ENCODE results near the gene HECW1. TPM values are rescaled to one million over a fixed set of nuclear protein-coding genes. Genes with fewer than 3 reads are reported as not detected.
A peak's percentile ranks its signal among the peaks of the same experiment; 100 is the strongest.

The HECW1 gene
- total RNA-seq, 8 experiments from 2014 or later = 0.09 to 16.7 (median 10.6) TPM

DNA sequence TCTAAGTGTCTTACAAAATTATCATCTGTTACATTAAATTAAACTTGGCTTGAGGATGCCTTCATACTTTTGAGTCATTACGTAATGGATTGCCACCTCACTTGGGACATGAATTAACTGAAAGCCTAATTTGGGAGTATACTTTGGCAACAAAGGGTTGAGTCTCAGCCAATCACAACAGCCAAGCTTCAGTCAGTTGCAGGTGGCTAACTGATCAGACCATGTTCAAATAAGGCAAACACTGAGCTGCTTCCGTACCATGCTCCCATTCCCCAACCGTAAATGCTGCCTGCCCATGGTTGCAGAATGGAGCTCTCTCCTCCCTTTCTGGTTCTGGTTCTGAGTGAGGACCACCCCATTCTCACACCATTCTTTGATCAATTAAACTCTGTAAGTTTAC lies 377.6 kb downstream of the HECW1 start:
- WGBS, 10 experiments = 65 to 100% (median 94%) methylated on average over 1 to 3 of the region's 3 CpGs; no CpG with 5 or more reads in 1 of the 10 experiments
- H3K4me1 ChIP-seq (replicated peaks in 1 of 2) = no peaks in the 10 kb centered on the region
- H3K4me3 ChIP-seq = no peak overlapping the region
- ATAC-seq (replicated peaks in 6 of 8) = no peak
- H3K27ac ChIP-seq = no peak overlapping the region
- in situ Hi-C loops (cut with MboI; ENCODE audit: low pct_unique_long_range_greater_than_20kb in 2 of 9, low sequenced_read_pairs in 9 of 9, unreplicated experiment in 9 of 9) = no loop called here

DNA sequence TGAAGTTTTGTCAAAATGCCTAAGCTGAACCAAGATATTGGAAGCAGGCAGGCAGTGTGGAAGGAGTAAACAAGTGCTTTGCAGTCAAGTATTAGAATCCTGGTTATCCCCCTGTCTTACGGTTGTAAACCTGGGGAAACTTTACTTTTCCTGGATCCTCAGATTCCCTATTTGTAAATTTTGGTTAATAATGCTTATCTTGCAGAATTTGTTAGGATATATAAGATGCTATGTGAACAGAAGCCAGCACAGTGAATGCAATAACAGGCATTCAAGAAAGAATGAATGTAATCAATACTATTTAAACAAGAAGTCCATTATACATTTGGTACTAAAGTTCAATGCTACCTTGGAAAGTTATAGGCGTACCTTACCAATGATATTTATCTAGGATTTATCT lies 378.7 kb downstream of the HECW1 start:
- in situ Hi-C loops (cut with MboI; ENCODE audit: low pct_unique_long_range_greater_than_20kb in 2 of 9, low sequenced_read_pairs in 9 of 9, unreplicated experiment in 9 of 9) = no loop called here
- no peaks in the 10 kb centered on the region for H3K4me1 ChIP-seq (replicated peaks in 1 of 2)
- no peak for ATAC-seq (replicated peaks in 6 of 8)
- H3K27ac ChIP-seq = no peak overlapping the region
- 52 to 94% (median 80%) methylated on average over 1 to 2 of the region's 2 CpGs; no CpG with 5 or more reads in 2 of the 10 experiments for WGBS, 10 experiments
- no peak overlapping the region for H3K4me3 ChIP-seq

DNA sequence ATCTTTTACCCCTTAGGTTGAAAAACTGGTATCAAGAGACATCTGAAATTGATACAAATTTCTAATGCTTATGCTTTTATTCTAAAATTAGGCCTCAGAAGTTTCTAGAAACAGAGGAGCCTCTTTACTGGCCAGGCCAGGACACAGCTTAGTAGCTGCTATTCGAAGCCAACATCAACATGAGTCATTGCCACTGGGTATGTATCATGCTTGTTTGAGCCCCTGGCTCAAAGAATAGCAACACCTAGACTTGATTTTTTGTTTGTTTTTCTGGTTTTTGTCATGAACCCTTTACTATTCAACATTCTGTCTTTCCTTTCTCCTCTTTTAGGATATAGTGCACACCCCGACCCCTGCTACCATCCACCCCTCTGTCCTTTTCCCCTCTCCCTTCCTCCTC lies 379.5 kb downstream of the HECW1 start:
- no peak for ATAC-seq (replicated peaks in 6 of 8)
- WGBS, 10 experiments = 0 to 100% (median 50%) methylated on average over 1 to 2 of the region's 2 CpGs; no CpG with 5 or more reads in 4 of the 10 experiments
- in situ Hi-C loops (cut with MboI; ENCODE audit: low pct_unique_long_range_greater_than_20kb in 2 of 9, low sequenced_read_pairs in 9 of 9, unreplicated experiment in 9 of 9) = no loop called here
- H3K27ac ChIP-seq = no peak overlapping the region
- no peaks in the 10 kb centered on the region for H3K4me1 ChIP-seq (replicated peaks in 1 of 2)
- no peak overlapping the region for H3K4me3 ChIP-seq

DNA sequence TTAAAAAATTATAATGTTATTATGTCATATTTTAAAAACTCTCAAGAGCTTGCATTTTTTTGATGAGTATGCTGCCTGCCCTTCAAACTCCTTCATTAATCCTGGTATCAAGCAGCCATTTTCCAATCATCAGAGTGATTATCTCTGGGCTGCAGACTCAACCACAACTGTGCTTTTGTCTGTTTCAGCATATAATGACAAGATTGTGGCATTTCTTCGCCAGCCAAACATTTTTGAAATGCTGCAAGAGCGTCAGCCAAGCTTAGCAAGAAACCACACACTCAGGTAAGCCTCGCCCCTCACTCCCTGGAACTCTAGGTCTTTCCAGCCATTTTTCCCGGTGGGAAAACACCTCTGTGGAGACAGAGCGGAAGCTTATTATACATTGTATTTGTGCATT lies 380.4 kb downstream of the HECW1 start:
- no peak overlapping the region for H3K27ac ChIP-seq
- in situ Hi-C loops (cut with MboI; ENCODE audit: low pct_unique_long_range_greater_than_20kb in 2 of 9, low sequenced_read_pairs in 9 of 9, unreplicated experiment in 9 of 9) = no loop called here
- no peaks in the 10 kb centered on the region for H3K4me1 ChIP-seq (replicated peaks in 1 of 2)
- WGBS, 10 experiments = 48 to 92% (median 81%) methylated on average over 1 to 5 of the region's 5 CpGs; no CpG with 5 or more reads in 2 of the 10 experiments
- ATAC-seq (replicated peaks in 6 of 8) = no peak
- no peak overlapping the region for H3K4me3 ChIP-seq

DNA sequence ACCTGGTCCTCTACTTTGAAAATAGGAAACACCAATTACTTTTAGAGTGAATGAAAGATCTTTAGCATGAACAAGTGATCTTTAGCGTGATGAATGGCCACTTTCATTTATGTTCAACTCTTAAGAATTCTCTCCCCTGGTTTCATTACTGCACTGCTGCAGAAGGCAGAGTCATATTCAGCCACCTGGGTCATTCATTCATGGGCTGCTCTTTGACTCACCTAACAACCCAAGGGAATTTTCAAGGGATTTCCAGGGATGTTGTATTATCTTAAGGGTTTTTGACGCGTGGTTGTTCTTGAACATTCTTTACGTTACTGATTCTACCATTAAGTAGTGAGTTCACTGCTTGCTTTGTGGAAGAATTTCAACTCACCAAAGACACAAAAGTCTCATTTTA lies 383.1 kb downstream of the HECW1 start:
- in situ Hi-C loops (cut with MboI; ENCODE audit: low pct_unique_long_range_greater_than_20kb in 2 of 9, low sequenced_read_pairs in 9 of 9, unreplicated experiment in 9 of 9) = no loop called here
- no peak for ATAC-seq (replicated peaks in 6 of 8)
- WGBS, 10 experiments = 60 to 87% (median 76%) methylated on average over 1 to 4 of the region's 4 CpGs; no CpG with 5 or more reads in 1 of the 10 experiments
- Histone ChIP-seq H3K4me3 (no peak overlapping the region), H3K27ac (no peak overlapping the region), H3K4me1 (replicated peaks in 1 of 2) (no peaks in the 10 kb centered on the region)

DNA sequence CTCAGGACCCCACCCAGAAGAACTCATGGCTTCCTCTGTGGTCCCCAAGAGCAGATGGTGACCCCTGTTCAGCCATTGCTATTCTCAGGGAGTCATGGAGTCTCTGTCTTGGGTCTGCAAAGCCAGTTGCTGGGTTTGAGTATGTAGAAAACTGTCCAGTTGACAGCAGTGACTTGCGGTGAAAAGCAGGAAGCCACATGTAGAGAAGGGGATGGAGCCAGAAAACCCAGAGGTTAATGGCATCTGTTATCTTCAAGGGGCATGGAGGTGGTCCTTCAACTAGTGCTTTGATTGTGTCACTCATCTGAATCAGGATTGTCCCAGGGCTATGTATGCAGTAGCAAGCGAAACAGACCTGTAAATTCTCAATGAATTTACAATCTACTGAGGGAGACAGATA lies 384.1 kb downstream of the HECW1 start:
- no peak overlapping the region for H3K27ac ChIP-seq
- ATAC-seq (replicated peaks in 6 of 8) = no peak
- in situ Hi-C loops (cut with MboI; ENCODE audit: low pct_unique_long_range_greater_than_20kb in 2 of 9, low sequenced_read_pairs in 9 of 9, unreplicated experiment in 9 of 9) = no loop called here
- H3K4me3 ChIP-seq = no peak overlapping the region
- 20 to 94% (median 90%) methylated on average over 1 to 2 of the region's 2 CpGs; no CpG with 5 or more reads in 3 of the 10 experiments for WGBS, 10 experiments
- no peaks in the 10 kb centered on the region for H3K4me1 ChIP-seq (replicated peaks in 1 of 2)

DNA sequence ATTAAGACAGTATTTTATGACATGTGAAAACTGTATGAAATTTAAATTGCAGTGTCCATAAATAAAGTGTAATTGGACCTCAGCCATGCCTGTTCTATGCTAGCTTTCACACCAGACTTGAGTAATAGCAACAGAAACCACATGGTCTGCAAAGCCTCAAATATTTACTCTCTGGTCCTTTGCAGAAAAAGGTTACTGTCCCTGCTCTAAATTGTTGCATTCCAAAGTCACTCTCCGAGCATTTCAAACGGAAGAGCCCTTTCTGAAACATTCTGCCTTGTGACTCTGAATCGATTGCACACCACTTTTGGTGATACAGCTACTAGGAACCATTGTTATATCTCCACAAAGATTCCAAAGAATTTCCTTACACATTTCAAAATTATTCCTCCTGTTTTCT lies 389.4 kb downstream of the HECW1 start:
- H3K4me1 ChIP-seq (replicated peaks in 1 of 2) = no peaks in the 10 kb centered on the region
- no peak overlapping the region for H3K4me3 ChIP-seq
- peak in 3 of 8 experiments; percentile 16 to 94 (median 24) for ATAC-seq (replicated peaks in 6 of 8)
- 0 to 87% (median 58%) methylated on average over 2 to 3 of the region's 3 CpGs; no CpG with 5 or more reads in 1 of the 10 experiments for WGBS, 10 experiments
- in situ Hi-C loops (cut with MboI; ENCODE audit: low pct_unique_long_range_greater_than_20kb in 2 of 9, low sequenced_read_pairs in 9 of 9, unreplicated experiment in 9 of 9) = no loop called here
- H3K27ac ChIP-seq = no peak overlapping the region

DNA sequence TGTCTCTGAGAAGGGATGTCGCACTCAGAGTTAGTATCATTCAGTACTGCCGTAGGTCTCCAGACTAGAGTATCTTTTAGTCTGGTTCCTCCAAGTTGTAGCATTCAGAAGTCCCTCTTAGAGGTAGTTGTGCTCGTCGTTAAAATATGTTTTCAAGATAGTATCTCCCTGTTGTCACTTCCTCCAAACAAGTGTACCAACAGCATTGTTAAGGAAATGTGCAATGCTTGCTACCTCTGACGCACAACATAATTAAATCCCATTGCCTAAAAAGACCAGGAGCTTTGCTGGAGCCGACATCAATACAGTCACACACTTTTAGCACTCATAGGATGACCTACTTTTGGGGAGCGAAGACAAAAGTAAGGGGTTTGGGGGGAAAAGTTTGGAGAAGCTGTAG lies 390.5 kb downstream of the HECW1 start:
- WGBS, 10 experiments = 76 to 100% (median 92%) methylated on average over 1 to 7 of the region's 7 CpGs
- in situ Hi-C loops (cut with MboI; ENCODE audit: low pct_unique_long_range_greater_than_20kb in 2 of 9, low sequenced_read_pairs in 9 of 9, unreplicated experiment in 9 of 9) = no loop called here
- Histone ChIP-seq H3K4me1 (replicated peaks in 1 of 2) (no peaks in the 10 kb centered on the region), H3K4me3 (no peak overlapping the region), H3K27ac (no peak overlapping the region)
- no peak for ATAC-seq (replicated peaks in 6 of 8)

DNA sequence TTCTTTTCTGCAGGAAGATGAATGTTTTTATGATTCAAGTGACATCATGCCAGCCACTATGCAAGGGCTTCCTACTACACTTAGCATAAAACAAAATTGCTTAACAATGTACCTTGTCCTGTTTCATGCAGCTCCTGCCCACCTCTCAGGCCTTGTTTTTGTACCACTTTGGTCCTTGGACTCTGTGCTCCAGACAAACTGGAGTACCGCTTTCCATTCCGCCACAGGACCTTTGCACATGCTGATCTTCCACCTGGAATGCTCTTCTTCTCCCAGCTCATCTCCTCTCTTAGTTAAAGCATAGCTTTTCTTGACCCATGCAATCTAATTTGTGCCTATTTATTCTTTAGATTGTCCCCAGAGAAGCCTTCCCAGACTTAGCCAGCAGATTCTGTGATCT lies 393.0 kb downstream of the HECW1 start:
- 80 to 100% (median 100%) methylated on average over 1 to 2 of the region's 2 CpGs; no CpG with 5 or more reads in 4 of the 10 experiments for WGBS, 10 experiments
- no peaks in the 10 kb centered on the region for H3K4me1 ChIP-seq (replicated peaks in 1 of 2)
- H3K27ac ChIP-seq = no peak overlapping the region
- ATAC-seq (replicated peaks in 6 of 8) = no peak
- H3K4me3 ChIP-seq = no peak overlapping the region
- in situ Hi-C loops (cut with MboI; ENCODE audit: low pct_unique_long_range_greater_than_20kb in 2 of 9, low sequenced_read_pairs in 9 of 9, unreplicated experiment in 9 of 9) = no loop called here

DNA sequence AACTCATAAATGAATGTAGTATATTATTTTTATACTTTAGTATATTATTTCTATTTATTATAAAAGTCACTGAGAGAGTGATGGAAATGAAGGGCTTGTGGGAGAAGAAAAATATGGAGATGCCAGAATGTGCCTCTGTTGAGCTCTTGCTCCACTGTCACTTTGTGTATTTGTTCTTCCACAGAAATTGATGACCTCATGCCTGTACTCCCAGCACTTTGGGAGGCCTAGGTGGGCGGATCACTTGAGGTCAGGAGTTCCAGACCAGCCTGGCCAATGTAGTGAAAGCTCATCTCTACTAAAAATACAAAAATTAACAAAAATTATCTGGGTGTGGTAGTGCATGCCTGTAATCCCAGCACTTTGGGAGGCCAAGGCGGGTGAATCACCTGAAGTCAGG lies 394.0 kb downstream of the HECW1 start:
- 67 to 100% (median 87%) methylated on average over 1 to 2 of the region's 2 CpGs; no CpG with 5 or more reads in 2 of the 10 experiments for WGBS, 10 experiments

DNA sequence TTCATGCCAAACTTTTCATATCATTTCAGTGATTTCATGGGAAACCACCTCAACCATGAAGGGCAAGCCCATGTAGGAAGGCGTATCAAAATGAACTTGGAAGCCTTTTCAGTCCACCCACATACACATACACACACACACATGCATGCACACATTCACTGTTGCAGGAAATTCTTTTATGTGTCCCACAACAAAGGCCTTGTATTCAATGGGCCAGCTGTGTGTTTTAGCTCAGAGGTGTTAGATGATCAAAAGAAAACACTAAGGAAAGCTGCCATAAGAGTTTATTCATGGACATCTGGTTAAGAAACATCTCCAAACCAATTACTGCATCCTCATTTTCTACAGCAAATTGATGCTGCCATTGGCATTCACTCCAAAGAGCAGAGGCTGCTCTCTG lies 396.0 kb downstream of the HECW1 start:
- WGBS, 10 experiments = 8 to 70% (median 25%) methylated on average over 1 of the region's 1 CpG; no CpG with 5 or more reads in 5 of the 10 experiments
- Histone ChIP-seq H3K27ac (no peak overlapping the region), H3K4me3 (no peak overlapping the region), H3K4me1 (replicated peaks in 1 of 2) (peaks cover 0 to 2% of the 10 kb centered on the region in 2 donors)
- in situ Hi-C loops (cut with MboI; ENCODE audit: low pct_unique_long_range_greater_than_20kb in 2 of 9, low sequenced_read_pairs in 9 of 9, unreplicated experiment in 9 of 9) = no loop called here
- ATAC-seq (replicated peaks in 6 of 8) = no peak

More for the DNA sequence above, 394.0 kb downstream of the HECW1 start:
- no peak overlapping the region for H3K27ac ChIP-seq
- in situ Hi-C loops (cut with MboI; ENCODE audit: low pct_unique_long_range_greater_than_20kb in 2 of 9, low sequenced_read_pairs in 9 of 9, unreplicated experiment in 9 of 9) = no loop called here
- H3K4me1 ChIP-seq (replicated peaks in 1 of 2) = no peaks in the 10 kb centered on the region
- no peak for ATAC-seq (replicated peaks in 6 of 8)
- no peak overlapping the region for H3K4me3 ChIP-seq

DNA sequence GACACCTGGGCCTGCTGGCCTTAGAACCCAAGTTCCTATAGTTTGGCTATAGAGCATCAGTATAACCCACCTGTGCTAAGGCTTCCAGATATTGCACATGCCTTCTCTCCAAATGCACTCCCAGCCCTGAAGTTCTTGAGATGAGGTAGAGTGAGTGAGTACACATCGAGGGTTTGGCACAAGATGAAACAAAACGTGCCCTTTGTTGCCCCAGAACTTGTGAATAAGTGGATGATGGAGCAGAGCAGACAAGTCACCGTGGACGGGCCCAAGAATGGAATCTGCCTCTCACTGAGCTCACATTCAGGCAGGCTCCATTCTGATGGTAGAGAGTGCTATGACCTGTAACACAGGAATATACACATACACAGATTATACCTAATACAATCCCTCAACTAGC lies 397.5 kb downstream of the HECW1 start:
- 45 to 94% (median 85%) methylated on average over 2 to 3 of the region's 4 CpGs; no CpG with 5 or more reads in 4 of the 10 experiments for WGBS, 10 experiments
- Histone ChIP-seq H3K4me1 (replicated peaks in 1 of 2) (peaks cover 0 to 2% of the 10 kb centered on the region in 2 donors), H3K4me3 (no peak overlapping the region), H3K27ac (no peak overlapping the region)
- peak in 1 of 8 experiments; percentile 17 for ATAC-seq (replicated peaks in 6 of 8)
- in situ Hi-C loops (cut with MboI; ENCODE audit: low pct_unique_long_range_greater_than_20kb in 2 of 9, low sequenced_read_pairs in 9 of 9, unreplicated experiment in 9 of 9) = no loop called here

DNA sequence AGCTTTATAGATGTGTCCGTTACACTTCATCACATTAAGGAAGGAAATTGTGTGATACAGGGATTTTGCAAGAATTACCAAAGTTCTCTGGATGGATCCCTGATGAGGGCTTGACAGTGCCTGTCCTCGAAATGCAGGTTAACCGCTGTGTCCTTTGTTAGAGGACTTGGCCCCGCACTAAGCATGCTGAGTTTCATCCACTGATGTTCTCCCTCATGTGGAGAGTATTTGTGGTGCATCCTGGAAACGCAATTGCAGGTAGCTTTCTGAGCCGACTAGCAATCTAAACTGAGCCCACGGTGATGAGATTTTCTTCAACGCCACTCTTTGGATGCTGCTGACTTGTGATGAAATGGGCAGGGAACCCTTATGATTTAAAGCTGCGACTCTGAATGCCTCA lies 398.6 kb downstream of the HECW1 start:
- ATAC-seq (replicated peaks in 6 of 8) = no peak
- no peak overlapping the region for H3K27ac ChIP-seq
- WGBS, 10 experiments = 59 to 100% (median 78%) methylated on average over 2 to 8 of the region's 9 CpGs; no CpG with 5 or more reads in 3 of the 10 experiments
- no peak overlapping the region for H3K4me3 ChIP-seq
- in situ Hi-C loops (cut with MboI; ENCODE audit: low pct_unique_long_range_greater_than_20kb in 2 of 9, low sequenced_read_pairs in 9 of 9, unreplicated experiment in 9 of 9) = no loop called here
- H3K4me1 ChIP-seq (replicated peaks in 1 of 2) = peaks cover 0 to 2% of the 10 kb centered on the region in 2 donors

DNA sequence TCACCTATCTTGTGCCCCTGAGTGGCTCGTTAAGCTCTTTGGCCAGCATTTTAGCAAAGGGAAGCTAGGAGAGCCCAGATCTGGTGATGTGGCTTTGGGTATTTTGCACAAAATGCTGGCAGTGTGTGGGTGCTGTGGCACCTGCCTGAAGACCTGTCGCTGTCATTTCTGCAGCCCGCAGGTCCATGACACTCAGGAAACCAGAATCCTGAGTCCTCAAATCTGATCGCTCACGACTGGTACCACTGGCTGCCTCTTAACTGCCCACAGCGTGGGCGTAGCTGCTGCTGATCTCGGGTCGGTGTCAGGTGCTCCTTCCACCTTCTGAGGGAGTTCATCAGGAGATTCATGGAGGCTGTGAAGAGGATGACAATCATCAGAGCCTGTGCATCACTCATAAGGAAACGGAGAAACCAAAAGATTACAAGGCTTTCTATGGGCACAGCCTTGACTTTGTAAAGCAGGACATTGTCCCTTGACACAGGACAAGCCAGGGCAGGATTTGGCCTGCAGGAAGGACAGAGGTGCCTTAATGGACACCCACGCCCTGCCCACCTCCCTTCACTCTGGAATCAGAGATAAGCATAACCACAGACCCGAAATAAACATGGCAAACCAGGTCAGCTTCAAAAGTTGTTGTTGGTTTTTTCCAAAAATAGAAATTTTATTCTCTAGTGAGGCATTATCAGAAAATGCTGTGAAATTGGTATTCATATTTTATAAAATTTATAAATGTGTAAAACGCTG lies 399.5 kb downstream of the HECW1 start:
- WGBS, 10 experiments = 76 to 100% (median 89%) methylated on average over 1 to 5 of the region's 13 CpGs
- in situ Hi-C loops (cut with MboI; ENCODE audit: low pct_unique_long_range_greater_than_20kb in 2 of 9, low sequenced_read_pairs in 9 of 9, unreplicated experiment in 9 of 9) = no loop called here
- ATAC-seq (replicated peaks in 6 of 8) = no peak
- Histone ChIP-seq H3K4me1 (replicated peaks in 1 of 2) (peaks cover 0 to 2% of the 10 kb centered on the region in 2 donors), H3K4me3 (no peak overlapping the region), H3K27ac (no peak overlapping the region)
